ENCODE data around the gene PAX5. TPM values are rescaled to one million over a fixed set of nuclear protein-coding genes. Genes with fewer than 3 reads are reported as not detected.

The PAX5 gene
- polyA plus RNA-seq, 2 of the 4 experiments (the other 2 are of a cell fraction): not detected

DNA sequence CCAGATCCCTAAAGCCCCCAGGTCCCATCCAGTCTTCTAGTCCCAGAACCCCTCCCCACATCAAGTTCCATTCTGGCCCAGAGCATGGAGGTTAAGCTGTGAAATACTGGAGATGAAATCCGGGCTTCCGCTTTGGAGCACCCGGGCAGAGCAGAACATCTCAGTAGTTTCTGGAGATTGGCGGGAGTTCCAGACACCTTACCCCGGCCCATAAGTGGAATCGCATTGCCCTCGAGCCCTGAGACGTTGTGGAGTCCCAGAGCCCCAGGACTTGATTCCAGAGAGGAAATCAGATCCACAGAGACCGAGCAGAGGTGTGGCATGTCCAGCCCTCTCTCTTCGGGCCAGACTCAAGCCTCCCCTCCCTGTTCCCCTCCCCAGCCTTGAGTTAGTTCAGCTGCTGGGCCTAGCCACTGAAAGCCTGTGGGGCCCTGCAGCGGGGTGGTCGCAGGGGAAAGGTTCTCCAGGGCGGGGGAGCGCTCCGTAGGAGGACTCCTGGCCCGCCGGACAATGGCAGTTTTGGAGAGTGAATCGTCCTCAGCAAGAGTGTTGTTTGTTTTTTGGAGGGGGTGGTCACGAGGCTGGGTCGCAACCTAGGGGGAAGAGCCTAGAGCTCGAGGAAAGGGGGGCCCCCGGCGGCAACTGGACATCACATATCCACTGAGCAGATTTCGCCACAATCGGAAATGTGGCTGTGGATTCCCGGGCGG is 1.0 kb upstream of the PAX5 start:
- POLR2A ChIA-PET: no interaction called here
- no peak overlapping the region for H3K27ac ChIP-seq
- ATAC-seq: peak in 1 of 2 experiments; percentile 47; a peak in 3 of 6 replicates
- H3K4me1 ChIP-seq: peaks cover 19% of the 10 kb centered on the region
- no peak for TF ChIP-seq HOXB13 (CRISPR knock-in tag; IDR thresholded peaks at IDR 0.05; ENCODE audit: low read depth)
- TF ChIP-seq, protein P1, sequence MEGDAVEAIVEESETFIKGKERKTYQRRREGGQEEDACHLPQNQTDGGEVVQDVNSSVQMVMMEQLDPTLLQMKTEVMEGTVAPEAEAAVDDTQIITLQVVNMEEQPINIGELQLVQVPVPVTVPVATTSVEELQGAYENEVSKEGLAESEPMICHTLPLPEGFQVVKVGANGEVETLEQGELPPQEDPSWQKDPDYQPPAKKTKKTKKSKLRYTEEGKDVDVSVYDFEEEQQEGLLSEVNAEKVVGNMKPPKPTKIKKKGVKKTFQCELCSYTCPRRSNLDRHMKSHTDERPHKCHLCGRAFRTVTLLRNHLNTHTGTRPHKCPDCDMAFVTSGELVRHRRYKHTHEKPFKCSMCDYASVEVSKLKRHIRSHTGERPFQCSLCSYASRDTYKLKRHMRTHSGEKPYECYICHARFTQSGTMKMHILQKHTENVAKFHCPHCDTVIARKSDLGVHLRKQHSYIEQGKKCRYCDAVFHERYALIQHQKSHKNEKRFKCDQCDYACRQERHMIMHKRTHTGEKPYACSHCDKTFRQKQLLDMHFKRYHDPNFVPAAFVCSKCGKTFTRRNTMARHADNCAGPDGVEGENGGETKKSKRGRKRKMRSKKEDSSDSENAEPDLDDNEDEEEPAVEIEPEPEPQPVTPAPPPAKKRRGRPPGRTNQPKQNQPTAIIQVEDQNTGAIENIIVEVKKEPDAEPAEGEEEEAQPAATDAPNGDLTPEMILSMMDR (IDR thresholded peaks at IDR 0.05): peak; percentile 22; the same call in 2 of the 3 replicates
- no peak for TF ChIP-seq PHF8 (IDR thresholded peaks at IDR 0.05; ENCODE audit: borderline replicate concordance, low read depth)
- no peaks in the 10 kb centered on the region for H3K9me3 ChIP-seq
- 5% methylated on average over 20 of the region's 27 CpGs for WGBS (ENCODE audit: missing lambda C conversion rate)
- FAIRE-seq: no peak
- CTCF ChIA-PET: interaction anchor here (0.8 to 2.8 kb wide), 7 partner anchors 10 to 288 kb away, joined by 3 to 9 read pairs (median 3); no protein-coding TSS in a partner anchor
- DNase-seq (ENCODE audit: low read depth in 1 of 2, low spot score in 1 of 2): no peak
- peak overlapping the region; percentile 50 for H3K4me3 ChIP-seq
- peak overlapping the region; percentile 97 for H3K4me2 ChIP-seq

DNA sequence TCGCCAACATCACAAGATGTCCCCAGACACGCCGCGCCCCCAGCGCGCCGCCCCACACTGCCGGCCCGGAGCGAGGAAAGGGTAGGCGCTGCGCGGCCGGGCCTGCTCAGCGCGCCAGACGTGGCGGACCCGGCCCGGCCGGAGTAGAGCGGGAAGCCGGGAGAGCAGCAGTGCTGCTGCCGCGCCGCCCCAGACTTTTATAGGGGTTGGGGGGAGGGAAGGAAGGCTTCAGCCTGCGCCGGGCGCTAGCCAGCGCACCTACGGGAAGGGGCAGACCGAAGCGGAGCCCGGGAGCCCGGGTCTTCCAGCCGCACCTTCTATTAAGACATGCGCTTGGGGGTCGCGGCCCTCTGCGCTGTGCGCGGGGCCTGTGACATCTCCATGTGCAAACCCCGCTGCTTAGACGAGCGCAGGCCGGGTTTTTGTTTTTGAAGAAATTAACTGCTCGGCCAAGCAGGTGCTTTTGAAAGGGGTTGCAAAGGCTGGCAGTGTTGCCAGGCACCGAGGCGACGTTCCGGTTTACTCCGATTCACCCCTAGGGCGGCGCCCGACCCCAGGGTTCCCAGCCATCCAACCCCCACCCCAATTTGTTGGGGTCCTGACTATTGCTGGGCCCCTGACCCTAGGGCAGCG is 353 bp upstream of the PAX5 start:
- 11% methylated on average over 30 of the region's 56 CpGs for WGBS (ENCODE audit: missing lambda C conversion rate)
- DNase-seq (ENCODE audit: low read depth in 1 of 2, low spot score in 1 of 2): no peak
- Histone ChIP-seq H3K4me1 (peaks cover 19% of the 10 kb centered on the region), H3K4me3 (peak overlapping the region; percentile 50), H3K27ac (no peak overlapping the region), H3K9me3 (no peaks in the 10 kb centered on the region), H3K4me2 (peak overlapping the region; percentile 97)
- no peak for FAIRE-seq
- ChIA-PET CTCF (interaction anchor here (0.7 to 2.8 kb wide), 6 partner anchors 9 to 288 kb away, joined by 3 to 9 read pairs (median 4); no protein-coding TSS in a partner anchor), POLR2A (no interaction called here)
- peak; percentile 35 to 66; a peak in 3 of 6 replicates for ATAC-seq
- TF ChIP-seq GATA3 (IDR thresholded peaks at IDR 0.05; ENCODE audit: borderline replicate concordance) (no peak), CHD2 (IDR thresholded peaks at IDR 0.05; ENCODE audit: low read length, partially characterized antibody) (no peak), CBX8 (IDR thresholded peaks at IDR 0.05) (peak; percentile 74; the same call in 1 of the 2 replicates), CHD4 (IDR thresholded peaks at IDR 0.05; ENCODE audit: borderline replicate concordance) (no peak), RARB (CRISPR knock-in tag; IDR thresholded peaks at IDR 0.05) (no peak), RAD21 (conservative IDR thresholded peaks at IDR 0.05 in 1 of 2, IDR thresholded peaks at IDR 0.05 in 1 of 2) (peak in 1 of 2 experiments; percentile 41; a peak in 3 of 5 replicates), ZFP36 (IDR thresholded peaks at IDR 0.05; ENCODE audit: borderline replicate concordance, partially characterized antibody) (peak; percentile 19), BHLHE40 (IDR thresholded peaks at IDR 0.05; ENCODE audit: low read depth, low read length) (no peak), RNF2 (IDR thresholded peaks at IDR 0.05; ENCODE audit: borderline replicate concordance, low read depth) (peak; percentile 72; the same call in 1 of the 2 replicates), MYC (IDR thresholded peaks at IDR 0.05; ENCODE audit: borderline replicate concordance, low read length) (no peak), NFE2L2 (conservative IDR thresholded peaks at IDR 0.05; ENCODE audit: low read length) (no peak)
- TF ChIP-seq, protein P2, sequence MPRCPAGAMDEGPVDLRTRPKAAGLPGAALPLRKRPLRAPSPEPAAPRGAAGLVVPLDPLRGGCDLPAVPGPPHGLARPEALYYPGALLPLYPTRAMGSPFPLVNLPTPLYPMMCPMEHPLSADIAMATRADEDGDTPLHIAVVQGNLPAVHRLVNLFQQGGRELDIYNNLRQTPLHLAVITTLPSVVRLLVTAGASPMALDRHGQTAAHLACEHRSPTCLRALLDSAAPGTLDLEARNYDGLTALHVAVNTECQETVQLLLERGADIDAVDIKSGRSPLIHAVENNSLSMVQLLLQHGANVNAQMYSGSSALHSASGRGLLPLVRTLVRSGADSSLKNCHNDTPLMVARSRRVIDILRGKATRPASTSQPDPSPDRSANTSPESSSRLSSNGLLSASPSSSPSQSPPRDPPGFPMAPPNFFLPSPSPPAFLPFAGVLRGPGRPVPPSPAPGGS (IDR thresholded peaks at IDR 0.05): no peak
- TF ChIP-seq, protein P1 (IDR thresholded peaks at IDR 0.05): peak; percentile 59

Measured in A549 (cell line).